Esophagus squamous epithelium (tissue), 5 donors: ENCODE results near the gene CELF1. TPM values are rescaled to one million over a fixed set of nuclear protein-coding genes. Genes with fewer than 3 reads are reported as not detected.
A peak's percentile ranks its signal among the peaks of the same experiment; 100 is the strongest.

Experiments used
- DNase-seq: peaks from one replicate; lab custom pipeline; 2025; lab: John Stamatoyannopoulos, UW
- H3K27ac ChIP-seq, 4 donors: fragments of 200-600 bp; sonication (generic); one replicate each; pipeline ENCODE4 v1.5.1; 2016 to 2019; ENCODE audit warnings: mild to moderate bottlenecking in 1 of 4
- H3K27me3 ChIP-seq, 4 donors: fragments of 200-600 bp; sonication (generic); 1 replicate in 3 of 4; 2 replicates in 1 of 4; pipeline versions ENCODE4 v1.5.1 to v1.6.0; 2017 to 2021; ENCODE audit warnings: antibody characterized with exemption in 1 of 4
- H3K36me3 ChIP-seq, 3 donors: fragments of 200-600 bp; sonication (generic); one replicate each; pipeline ENCODE4 v1.5.1; 2016 to 2019
- H3K4me1 ChIP-seq, 3 donors: fragments of 200-600 bp; sonication (generic); one replicate each; pipeline ENCODE4 v1.5.1; 2017 to 2019
- H3K4me3 ChIP-seq, 4 donors: fragments of 200-600 bp; sonication (generic); 1 replicate in 3 of 4; 2 replicates in 1 of 4; pipeline ENCODE4 v1.5.1; 2016 to 2019; ENCODE audit warnings: mild to moderate bottlenecking in 2 of 4, moderate library complexity in 1 of 4
- H3K9me3 ChIP-seq, 3 donors: fragments of 200-600 bp; sonication (generic); one replicate each; pipeline ENCODE4 v1.5.1; 2016 to 2019
- CTCF ChIP-seq, 6 experiments: fragments of 450-650 bp in 4 of 6; fragments of 200-600 bp in 2 of 6; sonication (generic) in 2 of 6; IDR thresholded peaks; one replicate each; pipeline ENCODE4 v1.5.1; 2016 to 2019; ENCODE audit warnings: antibody characterized with exemption in 6 of 6, mild to moderate bottlenecking in 4 of 6, moderate library complexity in 4 of 6
- POLR2A ChIP-seq, 4 donors: fragments of 450-650 bp; IDR thresholded peaks; one replicate each; pipeline ENCODE4 v1.6.1; 2017; ENCODE audit warnings: antibody characterized with exemption in 4 of 4, mild to moderate bottlenecking in 4 of 4, moderate library complexity in 3 of 4
- WGBS, 2 donors: methylation state at CpG; one replicate each; pipeline ENCODE4 v1.1.5; 2018; 5-methylcytosine and 5-hydroxymethylcytosine counted together
- intact Hi-C: fragments of 100-400 bp; cut with DNase I; formaldehyde crosslinking; loops from one replicate; pipeline ENCODE4 v1.15.0; 2022
- small RNA-seq, 4 donors: library from RNA; depleted of rRNA; stranded (forward); fragments of <200 nt; gene quantifications; one replicate each; pipeline ENCODE3, GENCODE V24; 2016
- total RNA-seq, 4 donors: library from RNA; depleted of rRNA; stranded (reverse); fragments of >200 nt; gene quantifications; one replicate each; pipeline ENCODE4 v1.1.0, GENCODE V29; 2016
- donor health status: DM: yes; HTN: yes; CAD: no.

CELF1 gene
- total RNA-seq, 4 donors from 2014 or later: 50.4 to 88.9 (median 64.1) TPM

GRCh38 chr11:47425611-47426010 is 127.3 kb downstream of the CELF1 start:
- Histone ChIP-seq H3K27me3 (no peaks in the 10 kb centered on the region), H3K4me3 (peak overlapping the region; percentile 85 to 99 (median 90)), H3K9me3 (no peaks in the 10 kb centered on the region), H3K4me1 (peaks cover 11 to 26% (median 14%) of the 10 kb centered on the region in 3 donors), H3K36me3 (peaks cover 14 to 45% (median 27%) of the 10 kb centered on the region in 3 donors), H3K27ac (peak overlapping the region; percentile 90 to 98 (median 94))
- TF ChIP-seq POLR2A (IDR thresholded peaks at IDR 0.05) (no peak), CTCF (IDR thresholded peaks at IDR 0.05) (no peak)
- WGBS, 2 donors: 0% methylated on average over 13 of the region's 14 CpGs
- intact Hi-C loops: no loop called here
- no peak for DNase-seq

- Histone ChIP-seq H3K9me3 (no peaks in the 10 kb centered on the region), H3K27ac (peak overlapping the region in 2 of 4 donors; percentile 5 to 89), H3K4me3 (no peak overlapping the region), H3K27me3 (no peaks in the 10 kb centered on the region), H3K36me3 (peaks cover 37 to 90% (median 38%) of the 10 kb centered on the region in 3 donors), H3K4me1 (peaks cover 12 to 34% (median 20%) of the 10 kb centered on the region in 3 donors)
- TF ChIP-seq CTCF (IDR thresholded peaks at IDR 0.05) (no peak), POLR2A (IDR thresholded peaks at IDR 0.05) (no peak)
- intact Hi-C loops: no loop called here
- WGBS, 2 donors: 65 to 82% methylated on average over 7 to 11 of the region's 23 CpGs
- DNase-seq: no peak
Measured at GRCh38 chr11:47418454-47419259, 134.3 kb downstream of the CELF1 start.

GRCh38 chr11:47417712-47418111 is 135.2 kb downstream of the CELF1 start:
- Histone ChIP-seq H3K27me3 (no peaks in the 10 kb centered on the region), H3K36me3 (peaks cover 34 to 88% (median 35%) of the 10 kb centered on the region in 3 donors), H3K9me3 (no peaks in the 10 kb centered on the region), H3K4me1 (peaks cover 12 to 40% (median 25%) of the 10 kb centered on the region in 3 donors), H3K27ac (peak overlapping the region in 3 of 4 donors; percentile 58 to 89 (median 84)), H3K4me3 (no peak overlapping the region)
- intact Hi-C loops: no loop called here
- DNase-seq: no peak
- TF ChIP-seq POLR2A (IDR thresholded peaks at IDR 0.05) (no peak), CTCF (IDR thresholded peaks at IDR 0.05) (no peak)
- WGBS, 2 donors: 82 to 95% methylated on average over 1 to 2 of the region's 6 CpGs

- H3K9me3 ChIP-seq: no peaks in the 10 kb centered on the region
- H3K36me3 ChIP-seq: peaks cover 28 to 85% (median 30%) of the 10 kb centered on the region in 3 donors
- TF ChIP-seq POLR2A (IDR thresholded peaks at IDR 0.05) (no peak), CTCF (IDR thresholded peaks at IDR 0.05) (no peak)
- peak overlapping the region; percentile 78 to 91 (median 86) for H3K27ac ChIP-seq
- intact Hi-C loops: no loop called here
- 9 to 14% methylated on average over 6 to 8 of the region's 13 CpGs for WGBS, 2 donors
- H3K4me3 ChIP-seq: peak overlapping the region in 1 of 4 donors; percentile 13
- no peak for DNase-seq
- H3K4me1 ChIP-seq: peaks cover 12 to 53% (median 29%) of the 10 kb centered on the region in 3 donors
- H3K27me3 ChIP-seq: no peaks in the 10 kb centered on the region
Measured at GRCh38 chr11:47415949-47416472, 136.9 kb downstream of the CELF1 start.

Small RNA genes lying within 50 kb of the gene (small RNA-seq; reads per million reads assigned to genes)
- gene RN7SL652P (0 reads per million in 4 donors), gene RNU5E-10P (0 reads per million in 4 donors)

Other genes with a start within 250 kb of the CELF1 start
- gene MYBPC3, start 200.4 kb downstream of the CELF1 start, total RNA-seq: under 1 TPM in 1 of 4 donors, not detected in 3; 0.08 TPM
- gene SPI1, start 174.6 kb downstream of the CELF1 start, total RNA-seq: 10 to 100 TPM in 2 of 4 donors, 1 to 10 TPM in 2; 2.6 to 15.4 (median 8.8) TPM
- gene SLC39A13, start 144.5 kb downstream of the CELF1 start, total RNA-seq: 10 to 100 TPM; 10.9 to 44.3 (median 13.8) TPM
- gene PSMC3, start 126.7 kb downstream of the CELF1 start, total RNA-seq: 100 to 1,000 TPM in 3 of 4 donors, 10 to 100 TPM in 1; 72.9 to 134 (median 122) TPM
- under 1 TPM in 1 of 4 donors, not detected in 3; 0.38 TPM for gene RAPSN, start 104.0 kb downstream of the CELF1 start, total RNA-seq
- gene PTPMT1, start 12.5 kb upstream of the CELF1 start, total RNA-seq: 10 to 100 TPM; 67.7 to 92.3 (median 78.7) TPM
- gene KBTBD4, start 25.8 kb upstream of the CELF1 start, total RNA-seq: 10 to 100 TPM; 12.4 to 22.7 (median 16.0) TPM
- 10 to 100 TPM; 65.5 to 89.9 (median 83.6) TPM for gene NDUFS3, start 25.9 kb upstream of the CELF1 start, total RNA-seq
- gene FAM180B, start 33.5 kb upstream of the CELF1 start, total RNA-seq: not detected
- gene C1QTNF4, start 41.3 kb upstream of the CELF1 start, total RNA-seq: under 1 TPM in 3 of 4 donors, not detected in 1; 0.35 to 0.57 (median 0.41) TPM
- 10 to 100 TPM; 44.5 to 67.2 (median 53.9) TPM for gene MTCH2, start 89.4 kb upstream of the CELF1 start, total RNA-seq
- under 1 TPM in 3 of 4 donors, not detected in 1; 0.35 to 0.76 (median 0.57) TPM for gene AGBL2, start 162.2 kb upstream of the CELF1 start, total RNA-seq
- 100 to 1,000 TPM in 1 of 4 donors, 10 to 100 TPM in 3; 52.4 to 159 (median 79.0) TPM for gene FNBP4, start 214.2 kb upstream of the CELF1 start, total RNA-seq